ENCODE results near the gene C16orf96. TPM values are rescaled to one million over a fixed set of nuclear protein-coding genes. Genes with fewer than 3 reads are reported as not detected.

C16orf96 gene
- total RNA-seq, 1 donor from 2014 or later, result 0.54 TPM

- no peak for DNase-seq (ENCODE audit: low spot score)
- H3K27ac Mint-ChIP-seq (ENCODE audit: unreplicated experiment), result peak overlapping the region; percentile 52
- no peaks in the 10 kb centered on the region for H3K9me3 Mint-ChIP-seq (ENCODE audit: unreplicated experiment)
- H3K36me3 Mint-ChIP-seq (ENCODE audit: low read depth, unreplicated experiment), result peaks cover 29% of the 10 kb centered on the region
- peak overlapping the region; percentile 39 for H3K4me3 Mint-ChIP-seq (ENCODE audit: unreplicated experiment)
- TF ChIP-seq CTCF (IDR thresholded peaks at IDR 0.05; ENCODE audit: unreplicated experiment), result no peak
- peaks cover 21% of the 10 kb centered on the region for H3K4me1 Mint-ChIP-seq (ENCODE audit: unreplicated experiment)
- peaks cover 12% of the 10 kb centered on the region for H3K27me3 Mint-ChIP-seq (ENCODE audit: unreplicated experiment)
Measured at GRCh38 chr16:4513086-4513860, 42.9 kb upstream of the C16orf96 start.

- DNase-seq (ENCODE audit: low spot score), result no peak
- TF ChIP-seq CTCF (IDR thresholded peaks at IDR 0.05; ENCODE audit: unreplicated experiment), result no peak
- Mint-ChIP-seq H3K4me1 (ENCODE audit: unreplicated experiment) (peaks cover 21% of the 10 kb centered on the region), H3K9me3 (ENCODE audit: unreplicated experiment) (no peaks in the 10 kb centered on the region), H3K4me3 (ENCODE audit: unreplicated experiment) (no peak overlapping the region), H3K27ac (ENCODE audit: unreplicated experiment) (peak overlapping the region; percentile 52), H3K36me3 (ENCODE audit: low read depth, unreplicated experiment) (peaks cover 28% of the 10 kb centered on the region), H3K27me3 (ENCODE audit: unreplicated experiment) (peaks cover 15% of the 10 kb centered on the region)
Measured at GRCh38 chr16:4513881-4514280, 42.3 kb upstream of the C16orf96 start.

GRCh38 chr16:4514606-4515005, 41.5 kb upstream of the C16orf96 start:
- no peak for TF ChIP-seq CTCF (IDR thresholded peaks at IDR 0.05; ENCODE audit: unreplicated experiment)
- peaks cover 28% of the 10 kb centered on the region for H3K36me3 Mint-ChIP-seq (ENCODE audit: low read depth, unreplicated experiment)
- DNase-seq (ENCODE audit: low spot score), result no peak
- H3K4me3 Mint-ChIP-seq (ENCODE audit: unreplicated experiment), result peak overlapping the region; percentile 42
- peak overlapping the region; percentile 90 for H3K27ac Mint-ChIP-seq (ENCODE audit: unreplicated experiment)
- no peaks in the 10 kb centered on the region for H3K9me3 Mint-ChIP-seq (ENCODE audit: unreplicated experiment)
- peaks cover 21% of the 10 kb centered on the region for H3K4me1 Mint-ChIP-seq (ENCODE audit: unreplicated experiment)
- H3K27me3 Mint-ChIP-seq (ENCODE audit: unreplicated experiment), result peaks cover 15% of the 10 kb centered on the region

GRCh38 chr16:4515611-4516233, 40.4 kb upstream of the C16orf96 start:
- Mint-ChIP-seq H3K9me3 (ENCODE audit: unreplicated experiment) (no peaks in the 10 kb centered on the region), H3K36me3 (ENCODE audit: low read depth, unreplicated experiment) (peaks cover 21% of the 10 kb centered on the region), H3K4me3 (ENCODE audit: unreplicated experiment) (peak overlapping the region; percentile 45), H3K4me1 (ENCODE audit: unreplicated experiment) (peaks cover 21% of the 10 kb centered on the region), H3K27me3 (ENCODE audit: unreplicated experiment) (peaks cover 18% of the 10 kb centered on the region), H3K27ac (ENCODE audit: unreplicated experiment) (peak overlapping the region; percentile 90)
- TF ChIP-seq CTCF (IDR thresholded peaks at IDR 0.05; ENCODE audit: unreplicated experiment), result no peak
- no peak for DNase-seq (ENCODE audit: low spot score)

Data from endothelial cell (in vitro differentiated cells).